Measurements from ENCODE around the gene GPC6.

Gene GPC6

GRCh38 chr13:93766719-93767118 lies 540.1 kb downstream of the GPC6 start:
- TF ChIP-seq SPI1 (IDR thresholded peaks at IDR 0.05; ENCODE audit: borderline replicate concordance, low read depth) (no peak), POLR2AphosphoS5 (IDR thresholded peaks at IDR 0.05; ENCODE audit: low read depth) (no peak), GABPA (IDR thresholded peaks at IDR 0.05; ENCODE audit: low read depth) (no peak), REST (IDR thresholded peaks at IDR 0.05; ENCODE audit: insufficient replicate concordance, low read depth) (no peak), CTCF (IDR thresholded peaks at IDR 0.05; ENCODE audit: insufficient read depth, low read length) (no peak)
- Histone ChIP-seq H3K27me3 (ENCODE audit: insufficient read depth, poor library complexity, severe bottlenecking) (no peaks in the 10 kb centered on the region), H3K27ac (replicated peaks) (no peak overlapping the region), H3K4me3 (replicated peaks; ENCODE audit: insufficient read depth, low read length) (no peak overlapping the region)
- DNase-seq (ENCODE audit: low read depth in 1 of 2, low spot score in 1 of 2): no peak

GRCh38 chr13:93767180-93767916 lies 540.7 kb downstream of the GPC6 start:
- no peaks in the 10 kb centered on the region for H3K27me3 ChIP-seq (ENCODE audit: insufficient read depth, poor library complexity, severe bottlenecking)
- no peak for DNase-seq (ENCODE audit: low read depth in 1 of 2, low spot score in 1 of 2)
- TF ChIP-seq GABPA (IDR thresholded peaks at IDR 0.05; ENCODE audit: low read depth): no peak
- TF ChIP-seq POLR2AphosphoS5 (IDR thresholded peaks at IDR 0.05; ENCODE audit: low read depth): no peak
- no peak for TF ChIP-seq REST (IDR thresholded peaks at IDR 0.05; ENCODE audit: insufficient replicate concordance, low read depth)
- TF ChIP-seq SPI1 (IDR thresholded peaks at IDR 0.05; ENCODE audit: borderline replicate concordance, low read depth): no peak
- no peak for TF ChIP-seq CTCF (IDR thresholded peaks at IDR 0.05; ENCODE audit: insufficient read depth, low read length)
- H3K4me3 ChIP-seq (replicated peaks; ENCODE audit: insufficient read depth, low read length): no peak overlapping the region
- H3K27ac ChIP-seq (replicated peaks): no peak overlapping the region

GRCh38 chr13:93767917-93768409 lies 541.4 kb downstream of the GPC6 start:
- no peak for TF ChIP-seq POLR2AphosphoS5 (IDR thresholded peaks at IDR 0.05; ENCODE audit: low read depth)
- no peak for DNase-seq (ENCODE audit: low read depth in 1 of 2, low spot score in 1 of 2)
- H3K27me3 ChIP-seq (ENCODE audit: insufficient read depth, poor library complexity, severe bottlenecking): no peaks in the 10 kb centered on the region
- H3K27ac ChIP-seq (replicated peaks): no peak overlapping the region
- H3K4me3 ChIP-seq (replicated peaks; ENCODE audit: insufficient read depth, low read length): no peak overlapping the region

GRCh38 chr13:93769101-93769500 lies 542.5 kb downstream of the GPC6 start:
- H3K27ac ChIP-seq (replicated peaks): no peak overlapping the region
- H3K27me3 ChIP-seq (ENCODE audit: insufficient read depth, poor library complexity, severe bottlenecking): no peaks in the 10 kb centered on the region
- H3K4me3 ChIP-seq (replicated peaks; ENCODE audit: insufficient read depth, low read length): no peak overlapping the region
- DNase-seq (ENCODE audit: low read depth in 1 of 2, low spot score in 1 of 2): no peak
- TF ChIP-seq CTCF (IDR thresholded peaks at IDR 0.05; ENCODE audit: insufficient read depth, low read length): no peak
- no peak for TF ChIP-seq SPI1 (IDR thresholded peaks at IDR 0.05; ENCODE audit: borderline replicate concordance, low read depth)
- TF ChIP-seq REST (IDR thresholded peaks at IDR 0.05; ENCODE audit: insufficient replicate concordance, low read depth): no peak
- TF ChIP-seq GABPA (IDR thresholded peaks at IDR 0.05; ENCODE audit: low read depth): no peak
- no peak for TF ChIP-seq POLR2AphosphoS5 (IDR thresholded peaks at IDR 0.05; ENCODE audit: low read depth)

Data from HL-60 (cell line).